Amniotic epithelial cell (primary cell): ENCODE data around the gene SCGB1C2.

ENCODE experiments used
- DNase-seq: peaks from one replicate; pipeline ENCODE4 v3.0.0-alpha.2; 2010; ENCODE audit warnings: low read depth

Gene SCGB1C2

GRCh38 chr17:172401-172800 is 35.0 kb downstream of the SCGB1C2 start:
- DNase-seq = no peak

DNA sequence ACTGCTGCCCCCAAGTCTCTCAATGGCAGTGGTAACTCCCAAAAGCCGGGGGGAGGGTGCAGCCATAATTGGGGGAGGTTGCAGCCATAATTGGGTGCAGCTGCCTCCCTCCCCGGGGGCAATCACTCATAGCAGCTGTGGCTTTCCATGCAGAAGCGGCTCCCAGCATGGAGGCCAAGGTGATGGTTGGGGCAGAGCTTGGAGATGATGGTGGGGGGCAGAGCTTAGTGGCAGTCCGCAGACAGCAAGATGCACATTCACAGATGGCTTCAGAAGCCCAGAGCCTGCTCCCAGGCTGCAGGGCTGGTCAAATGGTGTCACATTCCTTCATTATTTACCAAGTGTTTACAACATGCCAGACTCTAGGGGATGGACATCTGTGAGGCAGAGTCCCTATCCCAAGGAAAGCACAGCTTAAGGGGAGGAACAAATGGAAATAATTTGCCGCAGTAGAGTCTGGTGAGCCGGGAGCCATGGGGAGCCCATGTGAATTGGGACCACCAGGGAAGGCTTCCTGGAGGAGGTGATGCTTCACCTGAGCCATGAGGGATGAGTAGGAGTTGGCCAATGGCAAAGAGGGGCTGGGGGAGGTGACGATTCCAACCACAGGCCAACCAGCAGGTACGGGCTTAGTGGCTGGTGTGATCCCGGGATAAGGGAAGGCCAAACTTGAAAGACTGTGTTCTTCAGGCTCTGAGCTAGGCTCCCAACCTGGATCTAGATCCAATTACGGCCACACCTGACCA is 36.0 kb downstream of the SCGB1C2 start:
- no peak for DNase-seq

DNA sequence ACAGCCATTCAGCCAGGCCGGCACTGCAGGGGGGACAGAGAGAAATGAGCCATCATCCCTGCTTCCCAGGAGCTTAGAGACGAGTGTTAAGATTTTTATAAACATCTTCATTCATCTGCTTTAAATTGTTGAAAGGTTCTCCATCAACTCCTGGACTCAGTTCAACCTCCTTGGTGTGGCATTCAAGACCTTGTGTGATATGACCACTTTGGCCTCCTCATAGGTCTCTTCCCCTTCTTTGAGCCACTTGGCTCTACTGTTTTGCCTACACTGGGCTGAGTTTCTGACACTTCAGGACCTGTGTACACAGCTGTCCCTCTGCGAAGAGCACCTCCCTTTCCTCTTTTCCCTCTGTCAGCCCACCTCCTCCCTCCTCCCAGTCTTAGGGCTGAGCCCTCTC is 39.8 kb downstream of the SCGB1C2 start:
- DNase-seq = no peak

GRCh38 chr17:177762-178161 is 40.4 kb downstream of the SCGB1C2 start:
- no peak for DNase-seq

GRCh38 chr17:178292-179065 is 41.1 kb downstream of the SCGB1C2 start:
- DNase-seq = no peak

DNA sequence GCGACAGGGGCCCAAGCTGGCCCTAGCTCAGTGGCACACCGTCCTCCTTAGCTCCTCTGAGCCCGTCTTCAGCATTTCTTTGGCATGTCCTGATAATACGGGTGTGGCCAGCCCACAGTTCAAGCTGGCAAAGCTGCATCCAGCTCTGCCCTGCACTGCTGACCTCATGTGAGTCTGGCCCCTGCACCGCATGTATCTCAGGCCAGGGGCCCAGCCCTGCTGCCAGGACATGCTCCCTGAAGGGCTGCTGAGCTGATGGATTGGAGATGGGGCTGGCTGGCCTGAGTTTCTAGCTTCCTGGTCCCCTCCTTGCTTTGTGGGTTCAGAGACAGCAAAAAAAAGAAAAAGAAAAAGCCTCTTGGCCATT is 41.7 kb downstream of the SCGB1C2 start:
- no peak for DNase-seq

DNA sequence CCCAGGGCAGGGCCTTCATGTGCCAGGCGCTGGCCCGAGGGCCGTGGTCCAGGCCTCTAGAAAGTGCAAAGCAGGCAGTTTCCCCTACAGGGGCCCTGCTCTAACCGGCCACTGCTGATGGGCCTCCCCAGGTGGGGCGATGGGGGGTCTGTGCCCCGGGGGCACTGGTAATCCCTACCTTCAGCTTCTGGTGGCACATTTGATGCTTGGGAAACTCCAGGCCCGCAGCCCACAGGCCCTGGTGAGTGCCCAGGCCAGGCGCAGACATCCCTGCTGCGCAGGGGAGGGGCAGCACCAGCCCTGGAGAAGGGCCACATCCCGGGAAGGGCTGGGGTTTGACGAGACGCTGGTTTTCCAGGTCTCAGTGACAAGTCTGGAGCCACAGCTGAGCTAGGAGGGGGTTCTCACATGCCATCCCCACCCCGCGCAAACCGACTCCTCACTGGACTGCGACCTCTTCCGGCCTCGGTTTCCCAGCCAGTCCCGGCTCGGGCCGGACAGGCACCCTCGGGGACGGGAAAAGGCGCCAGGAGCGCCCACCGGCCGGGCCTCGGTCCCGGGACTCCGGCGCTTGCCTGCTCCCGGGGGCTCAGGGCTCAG is 42.5 kb downstream of the SCGB1C2 start:
- no peak for DNase-seq

DNA sequence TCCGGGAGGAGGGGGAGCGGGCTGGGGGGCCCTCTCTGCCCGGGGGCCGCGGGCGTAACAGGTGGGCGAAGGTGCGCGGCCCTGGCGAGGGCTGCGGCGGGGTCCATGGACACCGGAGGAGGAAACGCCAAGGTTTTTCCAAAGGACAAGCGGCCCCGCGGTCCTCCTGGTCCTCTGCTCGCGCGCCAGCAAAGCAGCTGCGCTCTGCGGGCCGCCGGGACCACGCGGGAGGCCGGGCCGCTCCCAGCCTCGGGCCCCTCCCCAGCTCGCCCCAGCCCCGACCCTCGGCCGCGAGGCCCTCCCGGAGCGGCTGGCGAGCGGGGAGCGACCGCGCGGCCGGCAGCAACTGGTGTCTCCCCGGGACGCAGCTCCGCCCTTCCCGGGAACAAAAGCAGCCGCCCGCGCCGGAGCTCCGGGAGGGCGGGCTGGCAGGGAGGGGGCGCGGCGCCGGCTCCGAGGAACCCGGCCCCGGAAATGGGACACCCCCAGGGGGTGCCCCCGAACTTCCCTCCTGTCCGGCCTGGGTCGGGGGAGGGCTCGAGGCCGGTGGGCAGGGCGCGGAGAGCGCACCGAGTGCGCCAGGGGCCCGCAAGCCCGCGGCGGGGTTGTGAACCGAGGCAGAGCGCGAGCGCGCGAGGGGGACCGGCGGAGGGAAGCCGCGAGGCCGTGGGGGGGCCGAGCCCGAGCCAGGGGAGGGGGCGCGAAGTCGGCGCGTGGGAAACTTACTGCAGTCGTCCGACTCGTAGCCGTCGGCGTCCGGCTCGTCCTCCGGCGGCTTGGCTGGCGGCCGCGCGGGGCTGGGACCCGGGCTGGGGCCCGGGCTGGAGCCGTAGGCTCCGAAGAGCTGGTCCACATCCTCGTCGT is 43.2 kb downstream of the SCGB1C2 start:
- DNase-seq = no peak

- peak; percentile 35 for DNase-seq
Observed at GRCh38 chr17:181245-182049, 44.1 kb downstream of the SCGB1C2 start, which contains the start of gene DOC2B. Gene DOC2B, minus strand, starts transcription at chr17:181650. Its CDS starts 171 bp downstream, at chr17:181479.

- DNase-seq = peak; percentile 22
Observed at GRCh38 chr17:182050-182751, 44.8 kb downstream of the SCGB1C2 start.

GRCh38 chr17:183021-183420 is 45.7 kb downstream of the SCGB1C2 start:
- DNase-seq = no peak

GRCh38 chr17:185445-186138 is 48.2 kb downstream of the SCGB1C2 start:
- DNase-seq = no peak

GRCh38 chr17:187130-187529 is 49.8 kb downstream of the SCGB1C2 start:
- no peak for DNase-seq
